H1 (cell line): Measurements from ENCODE around the gene ANXA2. TPM values are rescaled to one million over a fixed set of nuclear protein-coding genes. Genes with fewer than 3 reads are reported as not detected.

Experiments used
- CTCF ChIA-PET: fragments of 300-600 bp; sonication (Branson Sonifier 250); formaldehyde crosslinking; loops from one replicate; lab custom pipeline; 2021; ENCODE audit not compliant: partially characterized antibody; lab: Charles Lee
- POLR2A ChIA-PET: fragments of 300-600 bp; sonication (Branson Sonifier 250); formaldehyde crosslinking; loops from one replicate; lab custom pipeline; 2021; ENCODE audit warnings: inconsistent platforms; ENCODE audit not compliant: partially characterized antibody; lab: Charles Lee
- DNase-seq, 2 experiments: peaks; one replicate each; pipeline versions ENCODE4 v3.0.0 to v3.0.0-alpha.2; 2010 to 2022; ENCODE audit warnings: low spot score in 2 of 2, low read depth in 1 of 2, mixed read lengths in 1 of 2
- FAIRE-seq: peaks from 2 replicates; lab custom pipeline; 2011; peaks lifted over from hg19 to GRCh38; lab: Jason Lieb, UNC
- H2AFZ ChIP-seq: 2 replicates; pipeline ENCODE4 v1.8.1; 2012; ENCODE audit warnings: low read length, inconsistent platforms
- H2AK5ac ChIP-seq: 2 replicates; pipeline ENCODE4 v1.6.1; 2013; ENCODE audit warnings: low read depth, low read length
- H2BK120ac ChIP-seq: replicated peaks from 2 replicates; pipeline ENCODE3; 2013; ENCODE audit warnings: low read depth, low read length, inconsistent platforms
- H2BK12ac ChIP-seq: 2 replicates; pipeline ENCODE4 v1.6.1; 2013; ENCODE audit warnings: low read depth, low read length
- H2BK15ac ChIP-seq: 2 replicates; pipeline ENCODE4 v1.6.1; 2013; ENCODE audit warnings: low read length
- H2BK20ac ChIP-seq: 2 replicates; pipeline ENCODE4 v1.6.1; 2013; ENCODE audit warnings: low read length
- H2BK5ac ChIP-seq: 2 replicates; pipeline ENCODE4 v1.6.1; 2013; ENCODE audit warnings: low read depth, low read length
- H3K14ac ChIP-seq: 2 replicates; pipeline ENCODE4 v1.6.1; 2013; ENCODE audit warnings: inconsistent platforms; ENCODE audit not compliant: insufficient read length
- H3K18ac ChIP-seq: 2 replicates; pipeline ENCODE4 v1.6.1; 2013; ENCODE audit warnings: low read length; ENCODE audit errors: extremely low read depth
- H3K23ac ChIP-seq: 2 replicates; pipeline ENCODE4 v1.6.1; 2013; ENCODE audit warnings: inconsistent platforms; ENCODE audit not compliant: insufficient read length
- H3K23me2 ChIP-seq: 2 replicates; pipeline ENCODE4 v1.6.1; 2013; ENCODE audit warnings: low read depth, low read length
- H3K27ac ChIP-seq: 2 replicates; pipeline ENCODE4 v1.6.1; 2011; ENCODE audit warnings: low read depth, low read length, inconsistent platforms
- H3K27me3 ChIP-seq, 4 experiments: replicated peaks in 1 of 4; 1 replicate in 1 of 4; 2 replicates in 3 of 4; pipeline versions ENCODE4 v1.6.1 to v1.8.1; 2011 to 2013; ENCODE audit warnings: low read length in 3 of 4, mild to moderate bottlenecking in 3 of 4, inconsistent platforms in 2 of 4, mixed read lengths in 2 of 4, moderate library complexity in 1 of 4; ENCODE audit not compliant: control insufficient read depth in 3 of 4, insufficient read depth in 3 of 4; ENCODE audit errors: extremely low read depth in 1 of 4
- H3K36me3 ChIP-seq, 4 experiments: 2 replicates each; pipeline versions ENCODE4 v1.6.1 to v1.8.1; 2011 to 2013; ENCODE audit warnings: mild to moderate bottlenecking in 4 of 4, low read length in 3 of 4, moderate library complexity in 2 of 4, control low read depth in 1 of 4, inconsistent platforms in 1 of 4; ENCODE audit not compliant: insufficient read depth in 4 of 4, control insufficient read depth in 2 of 4
- H3K4ac ChIP-seq: replicated peaks from 2 replicates; pipeline ENCODE3; 2013; ENCODE audit warnings: low read length, low read depth, mixed read lengths, inconsistent platforms; ENCODE audit not compliant: insufficient read length
- H3K4me1 ChIP-seq, 4 experiments: replicated peaks in 1 of 4; 1 replicate in 1 of 4; 2 replicates in 3 of 4; pipeline versions ENCODE4 v1.6.1 to v1.8.1; 2011 to 2013; ENCODE audit warnings: low read length in 3 of 4, inconsistent platforms in 2 of 4, mixed read lengths in 1 of 4; ENCODE audit not compliant: insufficient read depth in 4 of 4, control insufficient read depth in 3 of 4
- H3K4me2 ChIP-seq, 2 experiments: 2 replicates each; pipeline versions ENCODE4 v1.6.1 to v1.8.1; 2011 to 2013; ENCODE audit warnings: low read depth in 2 of 2, low read length in 2 of 2, control low read depth in 1 of 2, inconsistent platforms in 1 of 2, mild to moderate bottlenecking in 1 of 2; ENCODE audit not compliant: insufficient read depth in 1 of 2
- H3K4me3 ChIP-seq, 4 experiments: fragments of 200-600, 300-600 bp in 1 of 4; sonication (generic), shearing (Covaris generic), sonication (Bioruptor Twin) in 1 of 4; 2 replicates each; pipeline versions ENCODE4 v1.5.1 to v1.8.1; 2011 to 2016; ENCODE audit warnings: low read length in 4 of 4, low read depth in 3 of 4, control low read depth in 2 of 4, inconsistent platforms in 2 of 4, mild to moderate bottlenecking in 2 of 4, mixed read lengths in 1 of 4, moderate library complexity in 1 of 4; ENCODE audit not compliant: insufficient read depth in 2 of 4; ENCODE audit errors: extremely low read depth in 1 of 4
- H3K56ac ChIP-seq: replicated peaks from 2 replicates; pipeline ENCODE3; 2013; ENCODE audit warnings: low read depth, mild to moderate bottlenecking, mixed read lengths, low read length, inconsistent platforms; ENCODE audit not compliant: insufficient read length
- H3K79me1 ChIP-seq: 2 replicates; pipeline ENCODE4 v1.6.1; 2013; ENCODE audit warnings: low read depth, low read length, control low read depth
- H3K79me2 ChIP-seq, 2 experiments: 2 replicates each; pipeline versions ENCODE4 v1.6.1 to v1.8.1; 2012 to 2013; ENCODE audit warnings: low read length in 2 of 2, mild to moderate bottlenecking in 2 of 2, inconsistent platforms in 1 of 2; ENCODE audit not compliant: insufficient read depth in 2 of 2, control insufficient read depth in 1 of 2
- H3K9ac ChIP-seq, 4 experiments: replicated peaks in 1 of 4; 1 replicate in 1 of 4; 2 replicates in 3 of 4; pipeline versions ENCODE4 v1.6.1 to v1.8.1; 2011 to 2013; ENCODE audit warnings: low read depth in 3 of 4, low read length in 3 of 4, control low read depth in 2 of 4, mild to moderate bottlenecking in 2 of 4, moderate library complexity in 2 of 4, inconsistent platforms in 1 of 4; ENCODE audit errors: extremely low read depth in 1 of 4
- H3K9me3 ChIP-seq, 2 experiments: 2 replicates each; pipeline versions ENCODE4 v1.6.1 to v1.8.1; 2012 to 2013; ENCODE audit warnings: mild to moderate bottlenecking in 2 of 2, moderate library complexity in 2 of 2, control low read depth in 1 of 2, inconsistent platforms in 1 of 2, low read depth in 1 of 2, low read length in 1 of 2, mixed read lengths in 1 of 2; ENCODE audit not compliant: insufficient read depth in 2 of 2
- H4K20me1 ChIP-seq, 2 experiments: replicated peaks in 1 of 2; 2 replicates each; pipeline versions ENCODE3 to v1.8.1; 2011 to 2013; ENCODE audit warnings: inconsistent platforms in 2 of 2, low read length in 2 of 2, mild to moderate bottlenecking in 1 of 2; ENCODE audit not compliant: insufficient read depth in 2 of 2, control insufficient read depth in 1 of 2
- H4K5ac ChIP-seq: 2 replicates; pipeline ENCODE4 v1.6.1; 2013; ENCODE audit warnings: low read length, low read depth, mixed read lengths, inconsistent platforms; ENCODE audit not compliant: insufficient read length
- H4K8ac ChIP-seq: 2 replicates; pipeline ENCODE4 v1.8.0; 2013; ENCODE audit warnings: mild to moderate bottlenecking, moderate library complexity, low read length, inconsistent platforms; ENCODE audit not compliant: insufficient read depth; ENCODE audit errors: extremely low read depth
- H4K91ac ChIP-seq: replicated peaks from 2 replicates; pipeline ENCODE3; 2013; ENCODE audit warnings: low read length, mixed read lengths, inconsistent platforms; ENCODE audit not compliant: insufficient read length
- ASH2L ChIP-seq: fragments of 200-600, 300-600 bp; sonication (generic); IDR thresholded peaks from one replicate; pipeline ENCODE4 v1.7.1; 2017; ENCODE audit warnings: low read length
- CHD2 ChIP-seq: IDR thresholded peaks from 2 replicates; pipeline ENCODE4 v1.6.1; 2012; ENCODE audit warnings: low read length, improper control_type of control experiment
- GABPA ChIP-seq: IDR thresholded peaks from 2 replicates; pipeline ENCODE4 v1.6.1; 2011; ENCODE audit warnings: mild to moderate bottlenecking, low read length, moderate library complexity, borderline replicate concordance; ENCODE audit not compliant: insufficient read depth
- HDAC2 ChIP-seq, 2 experiments: fragments of 300-600 bp in 1 of 2; sonication (generic) in 1 of 2; IDR thresholded peaks; 2 replicates each; pipeline ENCODE4 v1.6.1; 2011 to 2012; ENCODE audit warnings: low read depth in 2 of 2, low read length in 2 of 2, mild to moderate bottlenecking in 2 of 2, moderate library complexity in 2 of 2, borderline replicate concordance in 1 of 2, inconsistent platforms in 1 of 2
- JUN ChIP-seq: IDR thresholded peaks from 2 replicates; pipeline ENCODE4 v1.6.1; 2011; ENCODE audit warnings: low read depth, mild to moderate bottlenecking, improper control_type of control experiment, low read length
- MAX ChIP-seq: IDR thresholded peaks from 2 replicates; pipeline ENCODE4 v1.6.1; 2012; ENCODE audit warnings: inconsistent platforms
- NRF1 ChIP-seq: IDR thresholded peaks from 2 replicates; pipeline ENCODE4 v1.6.1; 2011; ENCODE audit warnings: mild to moderate bottlenecking, low read depth, low read length, improper control_type of control experiment
- PHF8 ChIP-seq: fragments of 200-600 bp; sonication (generic); conservative IDR thresholded peaks from 2 replicates; pipeline ENCODE4 v1.7.1; 2012; ENCODE audit warnings: low read depth, mild to moderate bottlenecking, inconsistent platforms, low read length, moderate library complexity
- RBBP5 ChIP-seq: IDR thresholded peaks from 2 replicates; pipeline ENCODE4 v1.7.1; 2012; ENCODE audit warnings: low read depth, mild to moderate bottlenecking, inconsistent platforms, low read length, moderate library complexity, borderline replicate concordance
- SAP30 ChIP-seq: fragments of 300-600 bp; sonication (generic); IDR thresholded peaks from 2 replicates; pipeline ENCODE4 v1.7.1; 2012; ENCODE audit warnings: low read length, moderate library complexity, mild to moderate bottlenecking, inconsistent platforms; ENCODE audit not compliant: insufficient read depth, insufficient replicate concordance
- SIRT6 ChIP-seq: IDR thresholded peaks from one replicate; pipeline ENCODE4 v1.7.1; 2012; ENCODE audit warnings: low read length, inconsistent platforms
- YY1 ChIP-seq: IDR thresholded peaks from 2 replicates; pipeline ENCODE4 v1.6.1; 2011; ENCODE audit warnings: low read depth, mild to moderate bottlenecking, low read length
- WGBS, 2 experiments: shearing (Covaris generic) in 1 of 2; methylation state at CpG; one replicate each; pipeline versions ENCODE4 v1.1.6 to v1.1.7; 2013 to 2015; ENCODE audit warnings: low lambda C conversion rate in 2 of 2, mixed read lengths in 2 of 2, inconsistent platforms in 1 of 2, low coverage in 1 of 2, missing lambda C conversion rate in 1 of 2; ENCODE audit not compliant: insufficient replicate concordance in 2 of 2, insufficient coverage in 1 of 2, insufficient read length in 1 of 2; ENCODE audit errors: extremely low coverage in 1 of 2, missing lambda C conversion rate in 1 of 2; 5-methylcytosine and 5-hydroxymethylcytosine counted together
- polyA plus RNA-seq, 7 experiments: library from polyadenylated mRNA; depleted of rRNA in 3 of 7; stranded (reverse) in 5 of 7; unstranded in 2 of 7; fragments of >200 nt in 5 of 7; fragments of 200-250 nt in 2 of 7; gene quantifications; 1 replicate in 5 of 7; 2 replicates in 1 of 7; 4 replicates in 1 of 7; pipeline versions ENCODE4 v1.2.1 to v1.2.3, GENCODE V29; 2011 to 2013; ENCODE audit warnings: missing spikeins in 2 of 7, mixed read lengths in 2 of 7
- total RNA-seq: library from RNA; stranded (reverse); fragmentation: NEBNext Ultra II Directional; extraction: Animal tissue kit (Norgen Biotek cat#: 25700); gene quantifications from 2 replicates; pipeline ENCODE4 v1.2.1, GENCODE V29; 2021
- TF ChIP-seq, protein P1 (sequence below): IDR thresholded peaks from 2 replicates; pipeline ENCODE4 v1.6.1; 2011; ENCODE audit warnings: low read length, improper control_type of control experiment

The ANXA2 gene
- total and polyA plus RNA-seq, 2 of the 8 experiments (the other 6 are each of a cell fraction or from before 2014, with no cell fraction given): 178 to 217 TPM

- Histone ChIP-seq H3K4me2 (no peak overlapping the region), H4K91ac (no peak overlapping the region), H4K8ac (no peak overlapping the region), H2BK15ac (no peak overlapping the region), H2BK20ac (no peak overlapping the region), H2BK120ac (no peak overlapping the region), H3K36me3 (peaks cover 0 to 25% (median 0%) of the 10 kb centered on the region in 4 experiments; a peak in 2 of 8 replicates), H3K56ac (no peak overlapping the region), H4K5ac (no peak overlapping the region), H3K23ac (no peak overlapping the region), H2BK12ac (no peak overlapping the region), H3K23me2 (no peaks in the 10 kb centered on the region), H2AFZ (no peak overlapping the region), H3K79me2 (no peaks in the 10 kb centered on the region), H3K9me3 (no peaks in the 10 kb centered on the region), H3K4me3 (no peak overlapping the region), H3K27ac (no peak overlapping the region), H3K4me1 (no peaks in the 10 kb centered on the region), H3K18ac (no peak overlapping the region), H3K79me1 (no peaks in the 10 kb centered on the region), H2AK5ac (no peak overlapping the region), H2BK5ac (no peak overlapping the region), H3K27me3 (no peaks in the 10 kb centered on the region), H3K9ac (no peak overlapping the region), H3K14ac (no peak overlapping the region), H3K4ac (no peak overlapping the region), H4K20me1 (no peaks in the 10 kb centered on the region)
- TF ChIP-seq GABPA (no peak), SAP30 (no peak), MAX (no peak), RBBP5 (no peak), JUN (no peak), YY1 (no peak), ASH2L (no peak), NRF1 (no peak), PHF8 (no peak), HDAC2 (IDR thresholded peaks at IDR 0.05; ENCODE audit: borderline replicate concordance in 1 of 2, low read depth in 2 of 2, low read length in 2 of 2) (no peak), CHD2 (no peak), SIRT6 (no peak)
- TF ChIP-seq, protein P1, sequence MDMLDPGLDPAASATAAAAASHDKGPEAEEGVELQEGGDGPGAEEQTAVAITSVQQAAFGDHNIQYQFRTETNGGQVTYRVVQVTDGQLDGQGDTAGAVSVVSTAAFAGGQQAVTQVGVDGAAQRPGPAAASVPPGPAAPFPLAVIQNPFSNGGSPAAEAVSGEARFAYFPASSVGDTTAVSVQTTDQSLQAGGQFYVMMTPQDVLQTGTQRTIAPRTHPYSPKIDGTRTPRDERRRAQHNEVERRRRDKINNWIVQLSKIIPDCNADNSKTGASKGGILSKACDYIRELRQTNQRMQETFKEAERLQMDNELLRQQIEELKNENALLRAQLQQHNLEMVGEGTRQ: no peak
- POLR2A ChIA-PET: interaction anchor here (0.9 kb wide), 1 partner anchor 53 kb away, joined by 4 read pairs; no protein-coding TSS in a partner anchor
- no peak for FAIRE-seq
- WGBS, 2 experiments: 79% methylated on average over 2 of the region's 2 CpGs; no CpG with 5 or more reads in 1 of the 2 experiments
- CTCF ChIA-PET: no interaction called here
- no peak for DNase-seq
These were observed 27.7 kb upstream of the ANXA2 start for GRCh38 chr15:60425461-60425860.
